Bronchial epithelial cell (primary cell): ENCODE data around the gene TSGA10IP. TPM values are rescaled to one million over a fixed set of nuclear protein-coding genes. Genes with fewer than 3 reads are reported as not detected.

ENCODE experiments used
- DNase-seq: peaks from one replicate; pipeline ENCODE4 v3.0.0-alpha.2; 2010; ENCODE audit warnings: low read depth
- FAIRE-seq: peaks from 2 replicates; lab custom pipeline; 2011; peaks lifted over from hg19 to GRCh38; lab: Jason Lieb, UNC
- H3K27me3 ChIP-seq: 2 replicates; pipeline ENCODE4 v1.5.1; 2011; ENCODE audit warnings: low read length; ENCODE audit not compliant: control insufficient read depth, insufficient read depth
- H3K36me3 ChIP-seq: 2 replicates; pipeline ENCODE4 v1.5.1; 2011; ENCODE audit warnings: low read length; ENCODE audit not compliant: control insufficient read depth, insufficient read depth
- H3K4me3 ChIP-seq: 2 replicates; pipeline ENCODE4 v1.5.1; 2011; ENCODE audit warnings: mild to moderate bottlenecking, low read depth, low read length, control low read depth
- CTCF ChIP-seq: IDR thresholded peaks from 2 replicates; pipeline ENCODE4 v1.5.1; 2011; ENCODE audit warnings: mild to moderate bottlenecking, moderate library complexity, low read length, control low read depth, inconsistent platforms; ENCODE audit not compliant: insufficient read depth, severe bottlenecking
- total RNA-seq: library from RNA; depleted of rRNA; stranded (reverse); fragments of >200 nt; gene quantifications from 2 replicates; pipeline ENCODE4 v1.2.1, GENCODE V29; 2014

Gene TSGA10IP
- total RNA-seq, 1 donor from 2014 or later, result not detected

GRCh38 chr11:65915821-65916251 is 29.4 kb upstream of the TSGA10IP start:
- Histone ChIP-seq H3K36me3 (peaks cover 7% of the 10 kb centered on the region), H3K27me3 (no peaks in the 10 kb centered on the region), H3K4me3 (no peak overlapping the region)
- FAIRE-seq (peak; percentile 60), DNase-seq (peak; percentile 95)
- no peak for TF ChIP-seq CTCF

- no peak for FAIRE-seq
- peaks cover 7% of the 10 kb centered on the region for H3K36me3 ChIP-seq
- no peak overlapping the region for H3K4me3 ChIP-seq
- no peak for TF ChIP-seq CTCF
- H3K27me3 ChIP-seq, result no peaks in the 10 kb centered on the region
- DNase-seq, result no peak
Measured at GRCh38 chr11:65916391-65916790, 28.9 kb upstream of the TSGA10IP start.

GRCh38 chr11:65917077-65917433 is 28.2 kb upstream of the TSGA10IP start:
- no peak for DNase-seq
- Histone ChIP-seq H3K4me3 (no peak overlapping the region), H3K36me3 (peaks cover 7% of the 10 kb centered on the region), H3K27me3 (no peaks in the 10 kb centered on the region)
- no peak for FAIRE-seq
- no peak for TF ChIP-seq CTCF

- Histone ChIP-seq H3K4me3 (no peak overlapping the region), H3K36me3 (peaks cover 9% of the 10 kb centered on the region), H3K27me3 (no peaks in the 10 kb centered on the region)
- FAIRE-seq (no peak), DNase-seq (no peak)
- TF ChIP-seq CTCF, result no peak
Measured at GRCh38 chr11:65917434-65918210, 27.7 kb upstream of the TSGA10IP start.

GRCh38 chr11:65918211-65919140 is 26.8 kb upstream of the TSGA10IP start, which contains the start of gene C11orf68:
TSS of gene C11orf68 (minus strand) at chr11:65919062. CDS start at chr11:65919031, 31 bp downstream.
- TF ChIP-seq CTCF, result no peak
- H3K36me3 ChIP-seq, result peaks cover 10% of the 10 kb centered on the region
- FAIRE-seq (no peak), DNase-seq (no peak)
- H3K27me3 ChIP-seq, result no peaks in the 10 kb centered on the region
- H3K4me3 ChIP-seq, result peak within 1 kb of the TSS; percentile 86
